Neutrophil (primary cell): Measurements from ENCODE around the gene AAK1.

ENCODE experiments used
- H3K27ac ChIP-seq: fragments of 200-600 bp; sonication (generic); 2 replicates; pipeline ENCODE4 v1.5.1; 2016; ENCODE audit warnings: mild to moderate bottlenecking, moderate library complexity
- H3K27me3 ChIP-seq: fragments of 200-600 bp; sonication (generic); 2 replicates; pipeline ENCODE4 v1.6.0; 2016; ENCODE audit warnings: mild to moderate bottlenecking
- H3K36me3 ChIP-seq: fragments of 200-600 bp; sonication (generic); 2 replicates; pipeline ENCODE4 v1.5.1; 2017
- H3K4me1 ChIP-seq, 2 experiments: fragments of 200-600 bp in 1 of 2; sonication (generic) in 1 of 2; 1 replicate in 1 of 2; 2 replicates in 1 of 2; pipeline versions ENCODE4 v1.5.1 to v1.6.1; 2013 to 2016; ENCODE audit warnings: low read depth in 1 of 2, low read length in 1 of 2, mild to moderate bottlenecking in 1 of 2, moderate library complexity in 1 of 2; ENCODE audit not compliant: control insufficient read depth in 1 of 2, insufficient read depth in 1 of 2
- H3K4me3 ChIP-seq, 2 experiments: fragments of 200-600 bp in 1 of 2; sonication (generic) in 1 of 2; 1 replicate in 1 of 2; 2 replicates in 1 of 2; pipeline ENCODE4 v1.5.1; 2013 to 2016; ENCODE audit warnings: low read depth in 1 of 2, low read length in 1 of 2, mild to moderate bottlenecking in 1 of 2, moderate library complexity in 1 of 2
- H3K9me3 ChIP-seq: fragments of 200-600 bp; sonication (generic); 2 replicates; pipeline ENCODE4 v1.5.1; 2016
- CTCF ChIP-seq: fragments of 200-600 bp; sonication (generic); IDR thresholded peaks from 2 replicates; pipeline ENCODE4 v1.5.1; 2016; ENCODE audit warnings: antibody characterized with exemption

Gene AAK1

GRCh38 chr2:69644506-69644979 lies 1.0 kb upstream of the AAK1 start:
- no peaks in the 10 kb centered on the region for H3K9me3 ChIP-seq
- no peaks in the 10 kb centered on the region for H3K36me3 ChIP-seq
- H3K4me3 ChIP-seq, result peak overlapping the region; percentile 84 to 97
- H3K27ac ChIP-seq, result peak overlapping the region; percentile 92
- H3K4me1 ChIP-seq, result peaks cover 48 to 51% of the 10 kb centered on the region in 2 experiments
- no peaks in the 10 kb centered on the region for H3K27me3 ChIP-seq
- TF ChIP-seq CTCF, result no peak

- Histone ChIP-seq H3K4me3 (peak overlapping the region; percentile 84 to 97), H3K9me3 (no peaks in the 10 kb centered on the region), H3K4me1 (peaks cover 46 to 48% of the 10 kb centered on the region in 2 experiments), H3K27ac (peak overlapping the region; percentile 92), H3K27me3 (no peaks in the 10 kb centered on the region), H3K36me3 (peaks cover 4% of the 10 kb centered on the region)
- no peak for TF ChIP-seq CTCF
Observed at GRCh38 chr2:69642709-69643601, 584 bp downstream of the AAK1 start.

- Histone ChIP-seq H3K4me3 (peak overlapping the region; percentile 84 to 97), H3K27ac (peak overlapping the region; percentile 92), H3K27me3 (no peaks in the 10 kb centered on the region), H3K4me1 (peaks cover 46 to 47% of the 10 kb centered on the region in 2 experiments), H3K9me3 (no peaks in the 10 kb centered on the region), H3K36me3 (peaks cover 5% of the 10 kb centered on the region)
- no peak for TF ChIP-seq CTCF
Observed at GRCh38 chr2:69641887-69642708, 1.4 kb downstream of the AAK1 start.

GRCh38 chr2:69641471-69641870 lies 2.1 kb downstream of the AAK1 start:
- Histone ChIP-seq H3K36me3 (peaks cover 5% of the 10 kb centered on the region), H3K27me3 (no peaks in the 10 kb centered on the region), H3K9me3 (no peaks in the 10 kb centered on the region), H3K4me1 (peaks cover 46 to 47% of the 10 kb centered on the region in 2 experiments), H3K27ac (peak overlapping the region; percentile 92), H3K4me3 (peak overlapping the region in 1 of 2 experiments; percentile 97)
- no peak for TF ChIP-seq CTCF

GRCh38 chr2:69639266-69639665 lies 4.3 kb downstream of the AAK1 start:
- Histone ChIP-seq H3K4me3 (no peak overlapping the region), H3K36me3 (peaks cover 5% of the 10 kb centered on the region), H3K27me3 (no peaks in the 10 kb centered on the region), H3K9me3 (no peaks in the 10 kb centered on the region), H3K27ac (no peak overlapping the region), H3K4me1 (peaks cover 42 to 47% of the 10 kb centered on the region in 2 experiments)
- no peak for TF ChIP-seq CTCF
